ENCODE data around the gene GZMM.

GZMM gene

GRCh38 chr19:572743-573518 lies 29.1 kb downstream of the GZMM start:
- no peaks in the 10 kb centered on the region for H3K27me3 Mint-ChIP-seq
- peak overlapping the region; percentile 95 for H3K27ac Mint-ChIP-seq
- no peaks in the 10 kb centered on the region for H3K9me3 Mint-ChIP-seq
- peaks cover 44% of the 10 kb centered on the region for H3K36me3 Mint-ChIP-seq (ENCODE audit: low read depth)
- intact Hi-C loops (cut with micrococcal nuclease): loop anchor here (2.0 to 5.0 kb wide), 2 partner anchors 16 to 41 kb away; partner anchors contain the start of gene CDC34
- H3K4me1 Mint-ChIP-seq (ENCODE audit: low read depth): peaks cover 61% of the 10 kb centered on the region
- peak overlapping the region; percentile 83 for H3K4me3 Mint-ChIP-seq

- Mint-ChIP-seq H3K9me3 (no peaks in the 10 kb centered on the region), H3K27me3 (no peaks in the 10 kb centered on the region), H3K4me3 (peak overlapping the region; percentile 83), H3K36me3 (ENCODE audit: low read depth) (peaks cover 49% of the 10 kb centered on the region), H3K4me1 (ENCODE audit: low read depth) (peaks cover 64% of the 10 kb centered on the region), H3K27ac (peak overlapping the region; percentile 95)
- intact Hi-C loops (cut with micrococcal nuclease): loop anchor here (2.0 to 5.0 kb wide), 2 partner anchors 17 to 41 kb away; partner anchors contain the start of gene CDC34
These were observed 29.6 kb downstream of the GZMM start for GRCh38 chr19:573519-573825.

- Mint-ChIP-seq H3K4me3 (peak overlapping the region; percentile 0), H3K9me3 (no peaks in the 10 kb centered on the region), H3K36me3 (ENCODE audit: low read depth) (peaks cover 63% of the 10 kb centered on the region), H3K4me1 (ENCODE audit: low read depth) (peaks cover 64% of the 10 kb centered on the region), H3K27ac (no peak overlapping the region), H3K27me3 (no peaks in the 10 kb centered on the region)
- intact Hi-C loops (cut with micrococcal nuclease): loop anchor here (5.0 kb wide), 1 partner anchor 43 kb away; the partner anchor contains the start of gene CDC34
These were observed 31.0 kb downstream of the GZMM start for GRCh38 chr19:574658-575526.

- Mint-ChIP-seq H3K9me3 (no peaks in the 10 kb centered on the region), H3K4me1 (ENCODE audit: low read depth) (peaks cover 64% of the 10 kb centered on the region)
- intact Hi-C loops (cut with micrococcal nuclease): no loop called here
These were observed 32.0 kb downstream of the GZMM start for GRCh38 chr19:575527-576506.

GRCh38 chr19:576768-577438 lies 33.0 kb downstream of the GZMM start:
- H3K27me3 Mint-ChIP-seq: no peaks in the 10 kb centered on the region
- intact Hi-C loops (cut with micrococcal nuclease): no loop called here
- peaks cover 55% of the 10 kb centered on the region for H3K4me1 Mint-ChIP-seq (ENCODE audit: low read depth)
- H3K36me3 Mint-ChIP-seq (ENCODE audit: low read depth): peaks cover 75% of the 10 kb centered on the region
- H3K27ac Mint-ChIP-seq: no peak overlapping the region
- H3K9me3 Mint-ChIP-seq: no peaks in the 10 kb centered on the region
- H3K4me3 Mint-ChIP-seq: no peak overlapping the region

More at GRCh38 chr19:575527-576506, 32.0 kb downstream of the GZMM start:
- H3K27ac Mint-ChIP-seq: no peak overlapping the region
- no peaks in the 10 kb centered on the region for H3K27me3 Mint-ChIP-seq
- H3K4me3 Mint-ChIP-seq: no peak overlapping the region
- peaks cover 73% of the 10 kb centered on the region for H3K36me3 Mint-ChIP-seq (ENCODE audit: low read depth)

- peaks cover 77% of the 10 kb centered on the region for H3K36me3 Mint-ChIP-seq (ENCODE audit: low read depth)
These were observed 33.9 kb downstream of the GZMM start for GRCh38 chr19:577439-578392.

GRCh38 chr19:579111-579841 lies 35.4 kb downstream of the GZMM start:
- H3K4me1 Mint-ChIP-seq (ENCODE audit: low read depth): peaks cover 47% of the 10 kb centered on the region
- H3K27ac Mint-ChIP-seq: no peak overlapping the region
- H3K27me3 Mint-ChIP-seq: peaks cover 3% of the 10 kb centered on the region
- H3K9me3 Mint-ChIP-seq: no peaks in the 10 kb centered on the region
- H3K36me3 Mint-ChIP-seq (ENCODE audit: low read depth): peaks cover 82% of the 10 kb centered on the region
- intact Hi-C loops (cut with micrococcal nuclease): no loop called here
- no peak overlapping the region for H3K4me3 Mint-ChIP-seq

More at GRCh38 chr19:577439-578392, 33.9 kb downstream of the GZMM start:
- no peaks in the 10 kb centered on the region for H3K27me3 Mint-ChIP-seq
- no peak overlapping the region for H3K4me3 Mint-ChIP-seq
- H3K27ac Mint-ChIP-seq: no peak overlapping the region
- H3K4me1 Mint-ChIP-seq (ENCODE audit: low read depth): peaks cover 51% of the 10 kb centered on the region
- no peaks in the 10 kb centered on the region for H3K9me3 Mint-ChIP-seq
- intact Hi-C loops (cut with micrococcal nuclease): no loop called here

GRCh38 chr19:579842-580155 lies 35.9 kb downstream of the GZMM start:
- peaks cover 5% of the 10 kb centered on the region for H3K27me3 Mint-ChIP-seq
- no peak overlapping the region for H3K4me3 Mint-ChIP-seq
- H3K9me3 Mint-ChIP-seq: no peaks in the 10 kb centered on the region
- peaks cover 42% of the 10 kb centered on the region for H3K4me1 Mint-ChIP-seq (ENCODE audit: low read depth)
- intact Hi-C loops (cut with micrococcal nuclease): no loop called here
- H3K27ac Mint-ChIP-seq: no peak overlapping the region
- peaks cover 82% of the 10 kb centered on the region for H3K36me3 Mint-ChIP-seq (ENCODE audit: low read depth)

- no peaks in the 10 kb centered on the region for H3K9me3 Mint-ChIP-seq
- H3K36me3 Mint-ChIP-seq (ENCODE audit: low read depth): peaks cover 82% of the 10 kb centered on the region
- H3K27ac Mint-ChIP-seq: no peak overlapping the region
- H3K4me3 Mint-ChIP-seq: no peak overlapping the region
- peaks cover 37% of the 10 kb centered on the region for H3K4me1 Mint-ChIP-seq (ENCODE audit: low read depth)
- intact Hi-C loops (cut with micrococcal nuclease): no loop called here
- H3K27me3 Mint-ChIP-seq: peaks cover 8% of the 10 kb centered on the region
These were observed 36.5 kb downstream of the GZMM start for GRCh38 chr19:580274-580835.

GRCh38 chr19:581399-582111 lies 37.7 kb downstream of the GZMM start:
- Mint-ChIP-seq H3K9me3 (no peaks in the 10 kb centered on the region), H3K36me3 (ENCODE audit: low read depth) (peaks cover 72% of the 10 kb centered on the region), H3K4me1 (ENCODE audit: low read depth) (peaks cover 25% of the 10 kb centered on the region), H3K27ac (no peak overlapping the region), H3K27me3 (peaks cover 18% of the 10 kb centered on the region), H3K4me3 (no peak overlapping the region)
- intact Hi-C loops (cut with micrococcal nuclease): no loop called here

- H3K27me3 Mint-ChIP-seq: peaks cover 28% of the 10 kb centered on the region
- no peak overlapping the region for H3K27ac Mint-ChIP-seq
- intact Hi-C loops (cut with micrococcal nuclease): no loop called here
- no peaks in the 10 kb centered on the region for H3K9me3 Mint-ChIP-seq
- no peak overlapping the region for H3K4me3 Mint-ChIP-seq
- peaks cover 14% of the 10 kb centered on the region for H3K4me1 Mint-ChIP-seq (ENCODE audit: low read depth)
- H3K36me3 Mint-ChIP-seq (ENCODE audit: low read depth): peaks cover 61% of the 10 kb centered on the region
These were observed 38.8 kb downstream of the GZMM start for GRCh38 chr19:582497-583197.
